Neuronal stem cell (in vitro differentiated cells): Measurements from ENCODE around the gene SYCP2.
"Not testable (repeated sequence)": the region's sequence is repeated elsewhere in the genome, so short reads cannot be mapped to it uniquely, and the experiment has no call there.

ENCODE experiments used
- DNase-seq: peaks from one replicate; pipeline ENCODE4 v3.0.0-alpha.2; 2013; ENCODE audit warnings: low spot score
- H2AFZ ChIP-seq: one replicate; pipeline ENCODE4 v1.6.1; 2013; ENCODE audit warnings: mild to moderate bottlenecking, low read length, inconsistent platforms
- H2AK5ac ChIP-seq: 2 replicates; pipeline ENCODE4 v1.6.1; 2013; ENCODE audit warnings: low read depth, mild to moderate bottlenecking, inconsistent platforms, low read length, moderate library complexity, mixed read lengths
- H2BK120ac ChIP-seq: 2 replicates; pipeline ENCODE4 v1.6.1; 2013; ENCODE audit warnings: low read depth, mild to moderate bottlenecking, inconsistent platforms, low read length, moderate library complexity, mixed read lengths
- H2BK12ac ChIP-seq: one replicate; pipeline ENCODE4 v1.6.1; 2013; ENCODE audit warnings: low read length, inconsistent platforms
- H2BK15ac ChIP-seq: 2 replicates; pipeline ENCODE4 v1.6.1; 2013; ENCODE audit warnings: mild to moderate bottlenecking, low read length, inconsistent platforms, mixed read lengths
- H2BK5ac ChIP-seq: one replicate; pipeline ENCODE4 v1.6.1; 2013; ENCODE audit warnings: inconsistent platforms, mild to moderate bottlenecking, low read length, moderate library complexity
- H3K14ac ChIP-seq: one replicate; pipeline ENCODE4 v1.6.1; 2013; ENCODE audit warnings: low read length, inconsistent platforms
- H3K18ac ChIP-seq: 2 replicates; pipeline ENCODE4 v1.6.1; 2013; ENCODE audit warnings: low read length, inconsistent platforms
- H3K23ac ChIP-seq: 2 replicates; pipeline ENCODE4 v1.6.1; 2013; ENCODE audit warnings: low read depth, mild to moderate bottlenecking, mixed read lengths, low read length, inconsistent platforms; ENCODE audit not compliant: poor library complexity
- H3K27ac ChIP-seq: replicated peaks from 3 replicates; pipeline ENCODE4 v1.5.1; 2013; ENCODE audit warnings: low read length, inconsistent platforms
- H3K27me3 ChIP-seq, 3 experiments: 2 replicates each; pipeline ENCODE4 v1.6.1; 2013; ENCODE audit warnings: low read length in 3 of 3, mild to moderate bottlenecking in 2 of 3, inconsistent platforms in 1 of 3, low read depth in 1 of 3, mixed read lengths in 1 of 3, moderate library complexity in 1 of 3; ENCODE audit not compliant: control insufficient read depth in 3 of 3, insufficient read depth in 3 of 3
- H3K36me3 ChIP-seq, 2 donors: replicated peaks in 1 of 2; 2 replicates each; pipeline ENCODE4 v1.6.1; 2013; ENCODE audit warnings: low read length in 2 of 2; ENCODE audit not compliant: control insufficient read depth in 2 of 2, insufficient read depth in 2 of 2
- H3K4ac ChIP-seq: 2 replicates; pipeline ENCODE4 v1.6.1; 2013; ENCODE audit warnings: inconsistent platforms, mild to moderate bottlenecking, low read length, moderate library complexity
- H3K4me1 ChIP-seq, 2 donors: 1 replicate in 1 of 2; 2 replicates in 1 of 2; pipeline ENCODE4 v1.6.1; 2013; ENCODE audit warnings: low read length in 2 of 2, low read depth in 1 of 2; ENCODE audit not compliant: control insufficient read depth in 2 of 2, insufficient read depth in 1 of 2
- H3K4me2 ChIP-seq: one replicate; pipeline ENCODE4 v1.6.1; 2013; ENCODE audit warnings: mild to moderate bottlenecking, low read length, inconsistent platforms; ENCODE audit not compliant: insufficient read depth, poor library complexity, severe bottlenecking
- H3K4me3 ChIP-seq, 2 donors: 2 replicates each; pipeline ENCODE4 v1.5.1; 2013; ENCODE audit warnings: low read length in 2 of 2, mild to moderate bottlenecking in 2 of 2, inconsistent platforms in 1 of 2, moderate library complexity in 1 of 2
- H3K79me1 ChIP-seq: one replicate; pipeline ENCODE4 v1.6.1; 2013; ENCODE audit warnings: low read depth, mild to moderate bottlenecking, inconsistent platforms, low read length, moderate library complexity
- H3K9ac ChIP-seq: one replicate; pipeline ENCODE4 v1.6.1; 2013; ENCODE audit warnings: mild to moderate bottlenecking, low read depth, low read length, inconsistent platforms; ENCODE audit not compliant: poor library complexity
- H3K9me3 ChIP-seq, 2 donors: replicated peaks in 1 of 2; 2 replicates each; pipeline versions ENCODE3 to v1.6.1; 2013; ENCODE audit warnings: low read length in 2 of 2, mild to moderate bottlenecking in 2 of 2, inconsistent platforms in 1 of 2, low read depth in 1 of 2, mixed read lengths in 1 of 2, moderate library complexity in 1 of 2; ENCODE audit not compliant: control insufficient read depth in 2 of 2, insufficient read depth in 1 of 2
- H4K8ac ChIP-seq: one replicate; pipeline ENCODE4 v1.6.1; 2013; ENCODE audit warnings: low read depth, mild to moderate bottlenecking, inconsistent platforms, low read length, moderate library complexity
- H4K91ac ChIP-seq: one replicate; pipeline ENCODE4 v1.6.1; 2013; ENCODE audit warnings: low read length, low read depth, mild to moderate bottlenecking, inconsistent platforms; ENCODE audit not compliant: poor library complexity
- WGBS, 2 donors: extraction: QIAGEN DNeasy Blood & Tissue Kit; methylation state at CpG; one replicate each; pipeline ENCODE4 v1.1.7; 2013; ENCODE audit warnings: missing lambda C conversion rate in 2 of 2, mixed read lengths in 1 of 2; ENCODE audit not compliant: insufficient read length in 2 of 2, insufficient replicate concordance in 1 of 2; ENCODE audit errors: extremely low coverage in 2 of 2; 5-methylcytosine and 5-hydroxymethylcytosine counted together

Gene SYCP2

DNA sequence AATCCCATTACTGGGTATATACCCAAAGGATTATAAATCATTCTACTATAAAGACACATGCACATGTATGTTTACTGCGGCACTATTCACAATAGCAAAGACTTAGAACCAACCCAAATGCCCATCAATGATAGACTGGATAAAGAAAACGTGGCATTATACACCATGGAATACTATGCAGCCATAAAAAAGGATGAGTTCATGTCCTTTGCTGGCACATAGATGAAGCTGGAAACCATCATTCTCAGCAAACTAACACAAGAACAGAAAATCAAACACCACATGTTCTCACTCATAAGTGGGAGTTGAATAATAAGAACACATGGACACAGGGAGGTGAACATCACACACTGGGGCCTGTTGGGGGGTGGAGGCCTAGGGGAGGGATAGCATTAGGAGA lies 43.4 kb downstream of the SYCP2 start:
- H3K9me3 ChIP-seq, H4K91ac ChIP-seq, H2AK5ac ChIP-seq, H4K8ac ChIP-seq, H3K79me1 ChIP-seq, H3K4me2 ChIP-seq, H2BK5ac ChIP-seq, H3K36me3 ChIP-seq, H2BK120ac ChIP-seq, H3K4me1 ChIP-seq, H2AFZ ChIP-seq, H2BK12ac ChIP-seq, H3K4ac ChIP-seq, DNase-seq, H3K18ac ChIP-seq, H3K23ac ChIP-seq, H3K9ac ChIP-seq, H3K14ac ChIP-seq, H3K4me3 ChIP-seq, H3K27ac ChIP-seq, H2BK15ac ChIP-seq: not testable (repeated sequence)
- WGBS, 2 donors: no CpG with 5 or more reads among the region's 2 CpGs
- H3K27me3 ChIP-seq: peaks cover 0 to 18% (median 0%) of the 10 kb centered on the region in 3 experiments

DNA sequence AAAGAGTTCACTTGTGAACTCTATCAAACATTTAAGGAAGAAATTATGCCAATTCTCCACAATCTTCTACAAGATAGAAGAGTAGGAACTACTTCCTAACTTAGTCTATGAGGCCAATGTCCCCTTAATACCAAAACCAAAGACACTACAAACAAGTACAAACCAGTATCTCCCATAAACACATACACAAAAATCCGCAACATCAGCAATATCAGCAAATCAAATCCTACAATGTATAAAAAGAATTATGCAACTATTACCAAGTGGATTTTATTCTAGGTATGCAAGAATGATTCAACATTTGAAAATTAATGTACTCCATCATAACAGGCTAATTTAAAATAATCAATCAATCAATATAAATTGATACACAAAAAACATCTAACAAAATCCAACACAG lies 45.4 kb downstream of the SYCP2 start:
- H3K9me3 ChIP-seq: no peaks in the 10 kb centered on the region
- peaks cover 0 to 3% (median 0%) of the 10 kb centered on the region in 3 experiments for H3K27me3 ChIP-seq
- H3K27ac ChIP-seq: no peak overlapping the region
- H3K79me1 ChIP-seq: no peaks in the 10 kb centered on the region
- no peak overlapping the region for H4K91ac ChIP-seq
- no peak overlapping the region for H2BK15ac ChIP-seq
- no peak overlapping the region for H3K4me2 ChIP-seq
- no peak for DNase-seq
- no peaks in the 10 kb centered on the region for H3K4me1 ChIP-seq
- no peak overlapping the region for H2AK5ac ChIP-seq
- H4K8ac ChIP-seq: no peak overlapping the region
- H2AFZ ChIP-seq: no peak overlapping the region
- no peak overlapping the region for H3K14ac ChIP-seq
- H3K4ac ChIP-seq: no peak overlapping the region
- no peaks in the 10 kb centered on the region for H3K36me3 ChIP-seq
- H2BK12ac ChIP-seq: no peak overlapping the region
- H2BK5ac ChIP-seq: no peak overlapping the region
- no peak overlapping the region for H3K18ac ChIP-seq
- no peak overlapping the region for H3K23ac ChIP-seq
- H2BK120ac ChIP-seq: no peak overlapping the region
- no peak overlapping the region for H3K9ac ChIP-seq
- 100% methylated on average over 1 of the region's 1 CpG; no CpG with 5 or more reads in 1 of the 2 donors for WGBS, 2 donors
- H3K4me3 ChIP-seq: no peak overlapping the region

DNA sequence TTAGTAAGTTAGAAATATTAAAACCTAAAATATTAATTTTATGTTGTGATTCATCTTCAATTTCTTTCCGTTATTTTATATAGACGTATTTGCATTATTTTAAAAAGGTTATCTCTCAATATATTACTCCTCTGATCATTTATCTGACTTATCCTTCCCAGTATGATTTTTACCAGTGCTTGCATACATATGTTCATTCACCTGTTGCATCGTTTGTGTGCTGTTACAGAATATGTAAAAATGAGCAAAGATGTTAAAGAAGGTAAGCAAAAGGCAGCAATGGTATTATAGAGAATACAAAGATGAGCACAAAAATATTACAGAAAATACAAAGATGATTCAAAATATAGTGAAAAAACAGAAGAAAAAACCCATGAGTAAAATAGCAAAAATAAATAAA lies 48.9 kb downstream of the SYCP2 start:
- Histone ChIP-seq H2BK5ac (no peak overlapping the region), H2BK15ac (no peak overlapping the region), H2BK12ac (no peak overlapping the region), H3K4ac (no peak overlapping the region), H4K8ac (no peak overlapping the region), H3K9ac (no peak overlapping the region), H3K18ac (no peak overlapping the region), H4K91ac (no peak overlapping the region), H2AK5ac (no peak overlapping the region), H3K14ac (no peak overlapping the region), H3K4me2 (no peak overlapping the region), H3K4me3 (no peak overlapping the region), H3K4me1 (no peaks in the 10 kb centered on the region), H3K79me1 (no peaks in the 10 kb centered on the region), H3K23ac (no peak overlapping the region), H3K27me3 (no peaks in the 10 kb centered on the region), H3K36me3 (no peaks in the 10 kb centered on the region), H2BK120ac (no peak overlapping the region), H2AFZ (no peak overlapping the region), H3K27ac (no peak overlapping the region), H3K9me3 (no peaks in the 10 kb centered on the region)
- no peak for DNase-seq
- WGBS, 2 donors: no CpG with 5 or more reads among the region's 3 CpGs

GRCh38 chr20:59880198-59880597 lies 53.2 kb downstream of the SYCP2 start:
- Histone ChIP-seq H3K4me3 (no peak overlapping the region), H2BK120ac (no peak overlapping the region), H4K8ac (no peak overlapping the region), H3K14ac (no peak overlapping the region), H3K79me1 (no peaks in the 10 kb centered on the region), H3K27me3 (peaks cover 0 to 2% (median 0%) of the 10 kb centered on the region in 3 experiments), H4K91ac (no peak overlapping the region), H2AFZ (no peak overlapping the region), H3K4me2 (no peak overlapping the region), H2BK15ac (no peak overlapping the region), H3K18ac (no peak overlapping the region), H2AK5ac (no peak overlapping the region), H2BK12ac (no peak overlapping the region), H3K9ac (no peak overlapping the region), H3K23ac (no peak overlapping the region), H2BK5ac (no peak overlapping the region), H3K9me3 (no peaks in the 10 kb centered on the region), H3K27ac (no peak overlapping the region), H3K4me1 (no peaks in the 10 kb centered on the region), H3K4ac (no peak overlapping the region), H3K36me3 (no peaks in the 10 kb centered on the region)
- no CpG with 5 or more reads among the region's 1 CpG for WGBS, 2 donors
- DNase-seq: no peak
